Measurements from ENCODE around the gene MYG1.
A peak's percentile ranks its signal among the peaks of the same experiment; 100 is the strongest.
"Not testable (repeated sequence)": the region's sequence is repeated elsewhere in the genome, so short reads cannot be mapped to it uniquely, and the experiment has no call there.

MYG1 gene

DNA sequence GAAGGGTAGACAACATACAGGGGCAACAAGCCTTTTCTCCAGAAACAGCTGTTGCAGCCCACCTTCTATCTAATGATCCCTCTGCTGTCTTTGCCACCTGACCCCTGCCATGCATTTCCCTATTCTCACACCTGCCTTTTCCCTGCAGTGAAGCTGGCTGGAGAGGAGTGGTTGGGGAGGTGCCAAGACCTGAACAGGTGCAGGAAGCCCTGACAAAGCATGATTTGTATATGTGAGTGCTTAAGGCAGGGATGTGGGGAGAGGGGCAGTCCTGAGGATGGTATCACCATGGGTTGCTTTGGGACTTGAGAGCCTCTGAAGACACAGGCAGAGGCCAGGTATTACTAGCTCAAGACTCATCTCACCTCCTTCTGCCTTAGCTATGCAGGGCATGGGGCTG, 7.1 kb upstream of the MYG1 start:
- DNase-seq (ENCODE audit: low read depth, low spot score): no peak
- Histone ChIP-seq H3K9ac (ENCODE audit: insufficient read length) (no peak overlapping the region), H3K36me3 (ENCODE audit: insufficient read depth, low read length) (peaks cover 73% of the 10 kb centered on the region), H3K27ac (no peak overlapping the region), H3K4me3 (no peak overlapping the region), H3K9me3 (ENCODE audit: low read depth, low read length) (no peaks in the 10 kb centered on the region)
- TF ChIP-seq EZH2 (IDR thresholded peaks at IDR 0.05) (no peak), POLR2AphosphoS5 (IDR thresholded peaks at IDR 0.05; ENCODE audit: borderline replicate concordance, low read depth, low read length) (no peak), FOXP2 (optimal IDR thresholded peaks at IDR 0.05; ENCODE audit: control extremely low read depth, extremely low read length, insufficient read depth) (no peak)

DNA sequence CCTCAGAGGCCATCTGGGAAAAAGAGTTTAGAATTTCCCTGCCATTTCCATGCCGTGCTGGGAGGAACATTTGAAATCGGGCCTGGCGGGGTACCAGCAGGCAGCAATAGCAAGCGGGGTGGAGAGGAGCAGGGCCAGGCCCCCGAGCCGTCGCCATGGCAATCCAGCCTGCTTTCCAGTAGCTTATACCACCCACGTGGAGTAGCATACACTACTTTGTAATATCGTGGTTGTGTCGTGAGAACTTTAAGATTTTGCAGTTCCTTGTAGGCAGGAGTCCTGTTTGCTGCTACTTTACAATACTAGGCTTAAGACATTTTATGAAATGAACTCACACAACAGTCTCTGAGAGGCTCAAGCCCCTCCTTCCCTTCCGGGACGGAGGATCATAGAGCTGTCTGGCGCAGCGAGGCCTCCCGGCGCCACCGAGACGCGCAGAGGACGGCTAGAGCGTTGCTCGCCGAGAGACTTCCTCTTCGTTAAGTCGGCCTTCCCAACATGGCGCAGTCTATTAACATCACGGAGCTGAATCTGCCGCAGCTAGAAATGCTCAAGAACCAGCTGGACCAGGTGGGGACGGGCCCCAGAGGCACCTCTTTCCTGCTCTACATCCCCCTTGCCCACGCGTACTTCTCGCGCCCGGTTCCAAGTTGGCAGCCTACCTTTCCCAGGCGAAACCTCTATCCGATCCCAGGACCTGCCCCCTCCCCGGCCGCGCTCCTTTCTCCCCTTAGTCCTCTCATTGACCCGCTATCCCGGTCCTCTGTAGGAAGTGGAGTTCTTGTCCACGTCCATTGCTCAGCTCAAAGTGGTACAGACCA, 4.2 kb upstream of the MYG1 start, which contains the start of gene PFDN5:
Gene PFDN5, plus strand, starts transcription at position 473 of the 821 bp plus-strand sequence. Its CDS starts 26 bp downstream, at position 499.
- Histone ChIP-seq H3K27ac (peak within 1 kb of the TSS; percentile 86), H3K9me3 (ENCODE audit: low read depth, low read length) (no peaks in the 10 kb centered on the region), H3K9ac (ENCODE audit: insufficient read length) (peak within 1 kb of the TSS; percentile 76), H3K4me3 (peak within 1 kb of the TSS; percentile 75), H3K36me3 (ENCODE audit: insufficient read depth, low read length) (peaks cover 57% of the 10 kb centered on the region)
- peak; percentile 89 for TF ChIP-seq POLR2AphosphoS5 (IDR thresholded peaks at IDR 0.05; ENCODE audit: borderline replicate concordance, low read depth, low read length)
- TF ChIP-seq EZH2 (IDR thresholded peaks at IDR 0.05): no peak
- no peak for TF ChIP-seq FOXP2 (optimal IDR thresholded peaks at IDR 0.05; ENCODE audit: control extremely low read depth, extremely low read length, insufficient read depth)
- peak; percentile 55 for DNase-seq (ENCODE audit: low read depth, low spot score)

DNA sequence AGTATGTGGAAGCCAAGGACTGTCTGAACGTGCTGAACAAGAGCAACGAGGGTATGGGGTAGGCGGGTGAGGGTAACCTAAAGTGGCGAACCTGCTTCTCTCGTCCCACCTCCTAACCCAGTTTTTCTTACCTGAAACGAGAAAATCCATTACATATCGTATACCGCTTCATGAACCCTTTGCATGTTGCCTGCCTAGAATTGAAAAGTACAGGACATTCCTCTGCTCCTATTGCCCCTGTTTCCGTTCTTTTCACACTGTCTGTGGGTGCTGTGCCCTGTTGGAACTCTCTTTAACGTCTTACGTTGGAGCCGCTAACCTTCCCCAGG, 3.6 kb upstream of the MYG1 start:
- DNase-seq (ENCODE audit: low read depth, low spot score): no peak
- peaks cover 52% of the 10 kb centered on the region for H3K36me3 ChIP-seq (ENCODE audit: insufficient read depth, low read length)

GRCh38 chr12:53297106-53297505, 2.4 kb upstream of the MYG1 start:
- not testable (repeated sequence) for H3K9ac ChIP-seq (ENCODE audit: insufficient read length); H3K4me3 ChIP-seq
- peaks cover 50% of the 10 kb centered on the region for H3K36me3 ChIP-seq (ENCODE audit: insufficient read depth, low read length)

More for the DNA sequence above, 3.6 kb upstream of the MYG1 start:
- peak overlapping the region; percentile 76 for H3K9ac ChIP-seq (ENCODE audit: insufficient read length)
- peak overlapping the region; percentile 75 for H3K4me3 ChIP-seq
- TF ChIP-seq FOXP2 (optimal IDR thresholded peaks at IDR 0.05; ENCODE audit: control extremely low read depth, extremely low read length, insufficient read depth) (no peak), EZH2 (IDR thresholded peaks at IDR 0.05) (no peak), POLR2AphosphoS5 (IDR thresholded peaks at IDR 0.05; ENCODE audit: borderline replicate concordance, low read depth, low read length) (no peak)
- H3K27ac ChIP-seq: no peak overlapping the region
- no peaks in the 10 kb centered on the region for H3K9me3 ChIP-seq (ENCODE audit: low read depth, low read length)

DNA sequence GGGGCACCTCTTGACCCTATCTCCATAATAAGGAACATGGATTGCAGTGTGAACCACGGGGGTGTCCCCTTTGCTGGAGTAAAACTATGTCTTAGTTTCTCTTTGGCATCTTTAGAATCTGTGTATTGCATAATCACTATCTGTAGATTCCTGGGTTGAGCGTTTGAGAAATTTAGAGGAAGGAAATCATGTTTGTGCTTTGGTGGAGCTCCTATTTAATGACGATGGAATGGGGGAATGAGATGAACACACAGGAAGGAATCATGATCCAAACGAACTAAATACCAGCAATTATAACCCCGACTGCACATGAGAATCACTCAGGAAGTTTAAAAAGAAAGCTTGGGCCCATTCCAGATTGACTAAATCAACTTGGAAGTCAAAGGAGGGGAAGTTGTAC, 1.3 kb upstream of the MYG1 start:
- no peak for TF ChIP-seq EZH2 (IDR thresholded peaks at IDR 0.05)
- no peak for TF ChIP-seq FOXP2 (optimal IDR thresholded peaks at IDR 0.05; ENCODE audit: control extremely low read depth, extremely low read length, insufficient read depth)
- no peak for TF ChIP-seq POLR2AphosphoS5 (IDR thresholded peaks at IDR 0.05; ENCODE audit: borderline replicate concordance, low read depth, low read length)
- Histone ChIP-seq H3K9me3 (ENCODE audit: low read depth, low read length) (no peaks in the 10 kb centered on the region), H3K4me3 (no peak overlapping the region), H3K36me3 (ENCODE audit: insufficient read depth, low read length) (peaks cover 50% of the 10 kb centered on the region), H3K9ac (ENCODE audit: insufficient read length) (no peak overlapping the region), H3K27ac (no peak overlapping the region)
- no peak for DNase-seq (ENCODE audit: low read depth, low spot score)

More at GRCh38 chr12:53297106-53297505, 2.4 kb upstream of the MYG1 start:
- DNase-seq (ENCODE audit: low read depth, low spot score); H3K9me3 ChIP-seq (ENCODE audit: low read depth, low read length); H3K27ac ChIP-seq: not testable (repeated sequence)

- TF ChIP-seq POLR2AphosphoS5 (IDR thresholded peaks at IDR 0.05; ENCODE audit: borderline replicate concordance, low read depth, low read length): no peak
- no peak for TF ChIP-seq EZH2 (IDR thresholded peaks at IDR 0.05)
- TF ChIP-seq FOXP2 (optimal IDR thresholded peaks at IDR 0.05; ENCODE audit: control extremely low read depth, extremely low read length, insufficient read depth): no peak
- H3K9ac ChIP-seq (ENCODE audit: insufficient read length): no peak overlapping the region
- H3K4me3 ChIP-seq: peak overlapping the region; percentile 92
- H3K27ac ChIP-seq: no peak overlapping the region; the same call in 1 of the 2 replicates
- H3K9me3 ChIP-seq (ENCODE audit: low read depth, low read length): no peaks in the 10 kb centered on the region
- DNase-seq (ENCODE audit: low read depth, low spot score): no peak
- H3K36me3 ChIP-seq (ENCODE audit: insufficient read depth, low read length): peaks cover 48% of the 10 kb centered on the region
Measured at GRCh38 chr12:53299101-53299453, 418 bp upstream of the MYG1 start.

GRCh38 chr12:53300187-53300586, 692 bp downstream of the MYG1 start:
- peaks cover 45% of the 10 kb centered on the region for H3K36me3 ChIP-seq (ENCODE audit: insufficient read depth, low read length)
- H3K9me3 ChIP-seq (ENCODE audit: low read depth, low read length): no peaks in the 10 kb centered on the region
- TF ChIP-seq EZH2 (IDR thresholded peaks at IDR 0.05): no peak
- no peak overlapping the region for H3K27ac ChIP-seq
- H3K4me3 ChIP-seq: peak overlapping the region; percentile 92
- peak overlapping the region; percentile 83 for H3K9ac ChIP-seq (ENCODE audit: insufficient read length)
- no peak for DNase-seq (ENCODE audit: low read depth, low spot score)

GRCh38 chr12:53302903-53303302, 3.4 kb downstream of the MYG1 start:
- Histone ChIP-seq H3K36me3 (ENCODE audit: insufficient read depth, low read length) (peaks cover 58% of the 10 kb centered on the region), H3K9me3 (ENCODE audit: low read depth, low read length) (no peaks in the 10 kb centered on the region)

DNA sequence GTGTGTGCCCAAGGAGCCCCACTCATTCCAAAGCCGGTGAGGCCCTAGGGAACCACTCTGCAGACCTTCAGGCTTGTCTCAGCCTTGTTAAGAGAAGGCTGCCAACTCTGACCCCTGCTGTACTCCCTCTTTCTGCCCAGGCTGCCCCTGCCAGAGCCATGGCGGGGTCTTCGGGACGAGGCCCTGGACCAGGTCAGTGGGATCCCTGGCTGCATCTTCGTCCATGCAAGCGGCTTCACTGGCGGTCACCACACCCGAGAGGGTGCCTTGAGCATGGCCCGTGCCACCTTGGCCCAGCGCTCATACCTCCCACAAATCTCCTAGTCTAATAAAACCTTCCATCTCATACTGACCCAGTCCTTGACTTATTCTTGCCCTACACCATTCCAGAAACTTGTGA, 7.3 kb downstream of the MYG1 start:
- Histone ChIP-seq H3K36me3 (ENCODE audit: insufficient read depth, low read length) (peaks cover 58% of the 10 kb centered on the region), H3K9me3 (ENCODE audit: low read depth, low read length) (no peaks in the 10 kb centered on the region), H3K27ac (no peak overlapping the region), H3K4me3 (no peak overlapping the region), H3K9ac (ENCODE audit: insufficient read length) (no peak overlapping the region)
- DNase-seq (ENCODE audit: low read depth, low spot score): no peak
- TF ChIP-seq EZH2 (IDR thresholded peaks at IDR 0.05) (no peak), POLR2AphosphoS5 (IDR thresholded peaks at IDR 0.05; ENCODE audit: borderline replicate concordance, low read depth, low read length) (no peak), FOXP2 (optimal IDR thresholded peaks at IDR 0.05; ENCODE audit: control extremely low read depth, extremely low read length, insufficient read depth) (no peak)

More at GRCh38 chr12:53302903-53303302, 3.4 kb downstream of the MYG1 start:
- no peak overlapping the region for H3K4me3 ChIP-seq
- no peak overlapping the region for H3K27ac ChIP-seq
- TF ChIP-seq POLR2AphosphoS5 (IDR thresholded peaks at IDR 0.05; ENCODE audit: borderline replicate concordance, low read depth, low read length) (no peak), EZH2 (IDR thresholded peaks at IDR 0.05) (no peak), FOXP2 (optimal IDR thresholded peaks at IDR 0.05; ENCODE audit: control extremely low read depth, extremely low read length, insufficient read depth) (no peak)
- no peak for DNase-seq (ENCODE audit: low read depth, low spot score)
- no peak overlapping the region for H3K9ac ChIP-seq (ENCODE audit: insufficient read length)

Measured in SK-N-MC (cell line).